AG04449 (cell line): Measurements from ENCODE around the gene ARHGAP26.

ENCODE experiments used
- CTCF ChIA-PET: fragments of 350-600 bp; formaldehyde crosslinking; extraction: SDS; loops from one replicate; lab custom pipeline; 2021; ENCODE audit warnings: antibody characterized with exemption; lab: Yijun Ruan, JAX
- POLR2A ChIA-PET: fragments of 400-600, 350-600 bp; formaldehyde crosslinking; extraction: SDS; loops from one replicate; lab custom pipeline; 2020; ENCODE audit warnings: antibody characterized with exemption, inconsistent platforms; lab: Yijun Ruan, JAX
- DNase-seq: peaks from one replicate; pipeline ENCODE4 v3.0.0-alpha.2; 2010; ENCODE audit warnings: low read depth, low spot score
- H3K4me3 ChIP-seq: 2 replicates; pipeline ENCODE4 v1.5.1; 2011; ENCODE audit warnings: low read depth, mild to moderate bottlenecking, control low read depth, low read length
- TF ChIP-seq, protein P1 (sequence below): IDR thresholded peaks from one replicate; pipeline ENCODE4 v1.5.1; 2011; ENCODE audit warnings: mild to moderate bottlenecking, moderate library complexity, low read length, control low read depth, inconsistent platforms; ENCODE audit not compliant: insufficient read depth; ENCODE audit errors: missing control alignments

Gene ARHGAP26

DNA sequence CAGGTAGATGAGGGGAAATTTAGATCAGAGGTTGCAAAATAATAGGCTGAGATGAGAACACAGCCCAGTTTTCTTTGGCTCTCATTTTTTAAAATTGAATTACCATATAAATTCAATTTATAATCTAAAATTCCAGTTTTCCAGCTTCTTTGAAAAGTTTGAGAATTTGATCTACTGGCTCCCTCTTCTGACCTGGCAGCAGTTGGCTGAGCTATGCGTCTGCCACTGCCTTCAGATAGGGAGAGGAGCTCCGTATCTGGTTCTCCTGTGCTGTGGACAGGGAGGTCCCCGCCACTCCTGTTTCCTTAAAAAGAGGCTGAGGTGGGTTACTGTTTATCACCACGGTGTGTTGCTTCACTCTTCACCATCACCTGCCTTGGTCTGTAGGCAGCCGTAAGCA, 103.7 kb downstream of the ARHGAP26 start:
- DNase-seq = no peak
- ChIA-PET CTCF (interaction anchor here (0.8 to 27.9 kb wide), 10 partner anchors 12 to 263 kb away, joined by 3 to 2759 read pairs (median 5); partner anchors contain the start of gene ARHGAP26), POLR2A (no interaction called here)
- TF ChIP-seq, protein P1, sequence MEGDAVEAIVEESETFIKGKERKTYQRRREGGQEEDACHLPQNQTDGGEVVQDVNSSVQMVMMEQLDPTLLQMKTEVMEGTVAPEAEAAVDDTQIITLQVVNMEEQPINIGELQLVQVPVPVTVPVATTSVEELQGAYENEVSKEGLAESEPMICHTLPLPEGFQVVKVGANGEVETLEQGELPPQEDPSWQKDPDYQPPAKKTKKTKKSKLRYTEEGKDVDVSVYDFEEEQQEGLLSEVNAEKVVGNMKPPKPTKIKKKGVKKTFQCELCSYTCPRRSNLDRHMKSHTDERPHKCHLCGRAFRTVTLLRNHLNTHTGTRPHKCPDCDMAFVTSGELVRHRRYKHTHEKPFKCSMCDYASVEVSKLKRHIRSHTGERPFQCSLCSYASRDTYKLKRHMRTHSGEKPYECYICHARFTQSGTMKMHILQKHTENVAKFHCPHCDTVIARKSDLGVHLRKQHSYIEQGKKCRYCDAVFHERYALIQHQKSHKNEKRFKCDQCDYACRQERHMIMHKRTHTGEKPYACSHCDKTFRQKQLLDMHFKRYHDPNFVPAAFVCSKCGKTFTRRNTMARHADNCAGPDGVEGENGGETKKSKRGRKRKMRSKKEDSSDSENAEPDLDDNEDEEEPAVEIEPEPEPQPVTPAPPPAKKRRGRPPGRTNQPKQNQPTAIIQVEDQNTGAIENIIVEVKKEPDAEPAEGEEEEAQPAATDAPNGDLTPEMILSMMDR = no peak
- H3K4me3 ChIP-seq = no peak overlapping the region

GRCh38 chr5:142874540-142874939, 104.4 kb downstream of the ARHGAP26 start:
- ChIA-PET POLR2A (no interaction called here), CTCF (interaction anchor here (1.0 to 27.9 kb wide), 13 partner anchors 10 to 264 kb away, joined by 3 to 2759 read pairs (median 6); partner anchors contain the start of gene ARHGAP26)
- DNase-seq = no peak
- no peak overlapping the region for H3K4me3 ChIP-seq
- TF ChIP-seq, protein P1 = no peak

GRCh38 chr5:142875936-142876335, 105.8 kb downstream of the ARHGAP26 start:
- no peak for DNase-seq
- CTCF ChIA-PET = interaction anchor here (0.7 to 27.9 kb wide), 10 partner anchors 9 to 165 kb away, joined by 3 to 2759 read pairs (median 6); no protein-coding TSS in a partner anchor
- TF ChIP-seq, protein P1 = no peak
- H3K4me3 ChIP-seq = no peak overlapping the region
- POLR2A ChIA-PET = no interaction called here

GRCh38 chr5:142876817-142877216, 106.6 kb downstream of the ARHGAP26 start:
- ChIA-PET POLR2A (no interaction called here), CTCF (interaction anchor here (1.0 to 27.9 kb wide), 5 partner anchors 9 to 166 kb away, joined by 3 to 2759 read pairs (median 4); no protein-coding TSS in a partner anchor)
- TF ChIP-seq, protein P1 = no peak
- H3K4me3 ChIP-seq = no peak overlapping the region
- no peak for DNase-seq

DNA sequence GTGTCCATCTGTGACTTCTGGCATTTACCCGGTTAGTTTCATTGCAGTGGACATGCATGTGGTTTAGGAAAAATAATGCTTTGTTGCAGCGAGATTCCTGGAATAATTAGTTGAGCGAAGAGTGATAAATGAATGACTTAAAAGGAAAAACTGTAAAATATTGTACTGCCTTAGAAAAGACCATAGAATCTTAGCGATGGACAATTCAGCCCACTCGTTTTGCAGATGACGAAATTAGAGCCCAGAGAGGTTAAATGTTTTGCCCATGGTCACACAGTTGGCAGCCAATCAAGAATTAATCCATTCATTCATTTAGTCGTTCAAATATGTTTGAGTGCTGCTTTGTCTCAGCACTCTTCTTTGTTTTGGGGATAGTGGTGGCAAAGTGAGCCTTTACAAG, 107.9 kb downstream of the ARHGAP26 start:
- CTCF ChIA-PET = interaction anchor here (1.0 to 27.9 kb wide), 5 partner anchors 7 to 223 kb away, joined by 3 to 2759 read pairs (median 44); partner anchors contain the start of gene ARHGAP26
- DNase-seq = no peak
- H3K4me3 ChIP-seq = no peak overlapping the region
- TF ChIP-seq, protein P1 = no peak
- POLR2A ChIA-PET = interaction anchor here (1.0 kb wide), 1 partner anchor 160 kb away, joined by 3 read pairs; no protein-coding TSS in a partner anchor

GRCh38 chr5:142878638-142879037, 108.5 kb downstream of the ARHGAP26 start:
- CTCF ChIA-PET = interaction anchor here (1.8 to 27.9 kb wide), 12 partner anchors 7 to 266 kb away, joined by 5 to 2759 read pairs (median 16); partner anchors contain the start of gene ARHGAP26

More at GRCh38 chr5:142878638-142879037, 108.5 kb downstream of the ARHGAP26 start:
- POLR2A ChIA-PET = interaction anchor here (1.0 kb wide), 1 partner anchor 161 kb away, joined by 3 read pairs; no protein-coding TSS in a partner anchor
- TF ChIP-seq, protein P1 = no peak
- H3K4me3 ChIP-seq = no peak overlapping the region
- DNase-seq = no peak
